Body of pancreas (tissue), 4 donors: ENCODE measurements around the gene CAPN11.

Experiments
- CTCF ChIP-seq, 7 experiments: fragments of 450-650 bp in 4 of 7; fragments of 200-600 bp in 3 of 7; sonication (generic) in 3 of 7; IDR thresholded peaks; one replicate each; pipeline ENCODE4 v1.5.1; 2016 to 2019; ENCODE audit warnings: antibody characterized with exemption in 7 of 7
- POLR2A ChIP-seq, 3 donors: fragments of 450-650 bp; IDR thresholded peaks; one replicate each; pipeline ENCODE4 v1.6.1; 2016; ENCODE audit warnings: antibody characterized with exemption in 3 of 3, mild to moderate bottlenecking in 2 of 3

- TF ChIP-seq CTCF (IDR thresholded peaks at IDR 0.05), result no peak
- TF ChIP-seq POLR2A (IDR thresholded peaks at IDR 0.05), result no peak
These were observed 19.9 kb downstream of the CAPN11 start for GRCh38 chr6:44178424-44179071.
